T-helper 1 cell treated with Interleukin-12 subunit alpha and Interleukin-12 subunit beta and Interleukin-4 antibody, amounts not matched to agents 30 ng/mL and 1 ng/mL, for 36 hours (primary cell): ENCODE measurements around the gene WNT11. TPM values are rescaled to one million over a fixed set of nuclear protein-coding genes. Genes with fewer than 3 reads are reported as not detected.
"Not testable (repeated sequence)": the region's sequence is repeated elsewhere in the genome, so short reads cannot be mapped to it uniquely, and the experiment has no call there.

ENCODE experiments used
- intact Hi-C: fragments of 100-400 bp; cut with micrococcal nuclease; formaldehyde crosslinking; loops from one replicate; pipeline ENCODE4 v1.15.1; 2024
- total RNA-seq: library from RNA; stranded (reverse); gene quantifications from 2 replicates; pipeline ENCODE4 v1.2.3, GENCODE V29; 2022

The WNT11 gene
- total RNA-seq, 1 donor from 2014 or later, result 2.7 TPM

- intact Hi-C loops, result no loop called here
Measured at GRCh38 chr11:76203937-76204336, 2.4 kb downstream of the WNT11 start.

GRCh38 chr11:76203131-76203925 lies 3.0 kb downstream of the WNT11 start:
- intact Hi-C loops, result no loop called here

- intact Hi-C loops, result no loop called here
Measured at GRCh38 chr11:76201672-76202412, 4.5 kb downstream of the WNT11 start.

GRCh38 chr11:76201056-76201455 lies 5.2 kb downstream of the WNT11 start:
- intact Hi-C loops, result no loop called here

- intact Hi-C loops, result no loop called here
Measured at GRCh38 chr11:76200006-76200940, 6.0 kb downstream of the WNT11 start.

- intact Hi-C loops, result not testable (repeated sequence)
Measured at GRCh38 chr11:76198691-76199090, 7.6 kb downstream of the WNT11 start.

GRCh38 chr11:76197941-76198640 lies 8.2 kb downstream of the WNT11 start:
- intact Hi-C loops, result no loop called here

- intact Hi-C loops, result no loop called here
Measured at GRCh38 chr11:76197332-76197731, 9.0 kb downstream of the WNT11 start.

GRCh38 chr11:76196849-76197248 lies 9.5 kb downstream of the WNT11 start:
- intact Hi-C loops, result no loop called here

GRCh38 chr11:76194872-76195668 lies 11.2 kb downstream of the WNT11 start:
- intact Hi-C loops, result no loop called here

- intact Hi-C loops, result no loop called here
Measured at GRCh38 chr11:76193219-76193618, 13.1 kb downstream of the WNT11 start.

GRCh38 chr11:76190376-76190775 lies 15.9 kb downstream of the WNT11 start:
- intact Hi-C loops, result no loop called here

GRCh38 chr11:76189682-76190081 lies 16.6 kb downstream of the WNT11 start:
- intact Hi-C loops, result no loop called here

GRCh38 chr11:76188873-76189272 lies 17.4 kb downstream of the WNT11 start:
- intact Hi-C loops, result no loop called here

- intact Hi-C loops, result no loop called here
Measured at GRCh38 chr11:76186776-76187279, 19.5 kb downstream of the WNT11 start.

- intact Hi-C loops, result no loop called here
Measured at GRCh38 chr11:76185931-76186401, 20.3 kb downstream of the WNT11 start.

- intact Hi-C loops, result no loop called here
Measured at GRCh38 chr11:76185511-76185910, 20.8 kb downstream of the WNT11 start.

- intact Hi-C loops, result no loop called here
Measured at GRCh38 chr11:76184551-76184993, 21.7 kb downstream of the WNT11 start.

- intact Hi-C loops, result no loop called here
Measured at GRCh38 chr11:76181371-76181770, 24.9 kb downstream of the WNT11 start.

GRCh38 chr11:76179147-76179546 lies 27.2 kb downstream of the WNT11 start:
- intact Hi-C loops, result no loop called here
